Activated CD4-positive, alpha-beta T cell treated with anti-CD3 and anti-CD28 coated beads, Interleukin-2, amount 50 U/mL, for 16 hours (primary cell): Measurements from ENCODE around the gene CPLANE1.
"Not testable (repeated sequence)": the region's sequence is repeated elsewhere in the genome, so short reads cannot be mapped to it uniquely, and the experiment has no call there.

ENCODE experiments used
- DNase-seq: peaks from one replicate; pipeline ENCODE4 v3.0.0-alpha.2; 2020

The CPLANE1 gene

GRCh38 chr5:37207802-37208201, 41.4 kb downstream of the CPLANE1 start:
- no peak for DNase-seq

GRCh38 chr5:37206736-37207135, 42.4 kb downstream of the CPLANE1 start:
- DNase-seq, result no peak

GRCh38 chr5:37198842-37199241, 50.3 kb downstream of the CPLANE1 start:
- no peak for DNase-seq

GRCh38 chr5:37198061-37198460, 51.1 kb downstream of the CPLANE1 start:
- peak; percentile 9 for DNase-seq

- peak; percentile 46 for DNase-seq
These were observed 51.7 kb downstream of the CPLANE1 start for GRCh38 chr5:37197340-37198050.

GRCh38 chr5:37190592-37190991, 58.6 kb downstream of the CPLANE1 start:
- no peak for DNase-seq

GRCh38 chr5:37189355-37189754, 59.8 kb downstream of the CPLANE1 start:
- DNase-seq, result no peak

- no peak for DNase-seq
These were observed 61.7 kb downstream of the CPLANE1 start for GRCh38 chr5:37187465-37187977.

GRCh38 chr5:37184748-37185364, 64.3 kb downstream of the CPLANE1 start:
- no peak for DNase-seq

GRCh38 chr5:37182667-37183066, 66.5 kb downstream of the CPLANE1 start:
- no peak for DNase-seq

GRCh38 chr5:37174928-37175327, 74.2 kb downstream of the CPLANE1 start:
- DNase-seq, result no peak

- no peak for DNase-seq
These were observed 76.2 kb downstream of the CPLANE1 start for GRCh38 chr5:37172957-37173356.

GRCh38 chr5:37170856-37171255, 78.3 kb downstream of the CPLANE1 start:
- DNase-seq, result no peak

GRCh38 chr5:37166197-37166596, 83.0 kb downstream of the CPLANE1 start:
- DNase-seq, result no peak

- DNase-seq, result no peak
These were observed 83.4 kb downstream of the CPLANE1 start for GRCh38 chr5:37165761-37166160.

GRCh38 chr5:37153661-37154060, 95.5 kb downstream of the CPLANE1 start:
- DNase-seq, result no peak

- no peak for DNase-seq
These were observed 102.3 kb downstream of the CPLANE1 start for GRCh38 chr5:37146896-37147295.

- DNase-seq, result no peak
These were observed 112.5 kb downstream of the CPLANE1 start for GRCh38 chr5:37136694-37137093.

GRCh38 chr5:37135312-37135711, 113.9 kb downstream of the CPLANE1 start:
- DNase-seq, result not testable (repeated sequence)

GRCh38 chr5:37133939-37134338, 115.2 kb downstream of the CPLANE1 start:
- DNase-seq, result no peak

- no peak for DNase-seq
These were observed 116.5 kb downstream of the CPLANE1 start for GRCh38 chr5:37132646-37133045.

- DNase-seq, result peak; percentile 11
These were observed 127.7 kb downstream of the CPLANE1 start for GRCh38 chr5:37121465-37121864.

GRCh38 chr5:37121027-37121426, 128.1 kb downstream of the CPLANE1 start:
- no peak for DNase-seq

GRCh38 chr5:37120270-37120669, 128.9 kb downstream of the CPLANE1 start:
- no peak for DNase-seq

- no peak for DNase-seq
These were observed 132.8 kb downstream of the CPLANE1 start for GRCh38 chr5:37116359-37116758.
